Activated CD4-positive, alpha-beta memory T cell treated with anti-CD3 and anti-CD28 coated beads, Interleukin-2, amount 10 ng/mL, durations not matched to agents 7 days and 5 days (primary cell): ENCODE measurements around the gene CDH13. TPM values are rescaled to one million over a fixed set of nuclear protein-coding genes. Genes with fewer than 3 reads are reported as not detected.

Experiments used
- CTCF ChIA-PET: fragments of 350-600 bp; sonication (Branson Sonifier 250); formaldehyde crosslinking; loops from one replicate; lab custom pipeline; 2021; ENCODE audit warnings: antibody characterized with exemption, inconsistent platforms; lab: Charles Lee
- POLR2A ChIA-PET: fragments of 350-600 bp; sonication (Branson Sonifier 250); formaldehyde crosslinking; loops from one replicate; lab custom pipeline; 2021; ENCODE audit warnings: antibody characterized with exemption; lab: Charles Lee
- DNase-seq: peaks from one replicate; pipeline ENCODE4 v3.0.0-alpha.2; 2020
- H3K27ac Mint-ChIP-seq: one replicate; pipeline ENCODE4 v1.8.0; 2021; ENCODE audit warnings: mild to moderate bottlenecking, mixed read lengths
- H3K27me3 Mint-ChIP-seq: one replicate; pipeline ENCODE4 v1.8.0; 2021; ENCODE audit warnings: mixed read lengths
- H3K36me3 Mint-ChIP-seq: one replicate; pipeline ENCODE4 v1.8.0; 2021; ENCODE audit warnings: low read depth, mixed read lengths
- H3K4me1 Mint-ChIP-seq: one replicate; pipeline ENCODE4 v1.8.0; 2021; ENCODE audit warnings: mixed read lengths
- H3K4me3 Mint-ChIP-seq: one replicate; pipeline ENCODE4 v1.8.0; 2021; ENCODE audit warnings: mild to moderate bottlenecking, mixed read lengths
- H3K9me3 Mint-ChIP-seq: one replicate; pipeline ENCODE4 v1.8.0; 2021; ENCODE audit warnings: mixed read lengths
- total RNA-seq, 2 experiments: library from RNA; stranded (reverse); gene quantifications; one replicate each; pipeline ENCODE4 v1.2.3, GENCODE V29; 2021

Gene CDH13
- total RNA-seq, 2 experiments from 2014 or later: not detected

GRCh38 chr16:83813823-83814658 lies 1187.3 kb downstream of the CDH13 start:
- no peaks in the 10 kb centered on the region for H3K27me3 Mint-ChIP-seq
- no peaks in the 10 kb centered on the region for H3K9me3 Mint-ChIP-seq
- CTCF ChIA-PET: no interaction called here
- POLR2A ChIA-PET: no interaction called here
- no peak overlapping the region for H3K4me3 Mint-ChIP-seq
- H3K27ac Mint-ChIP-seq: no peak overlapping the region
- DNase-seq: no peak
- peaks cover 30% of the 10 kb centered on the region for H3K36me3 Mint-ChIP-seq
- H3K4me1 Mint-ChIP-seq: peaks cover 22% of the 10 kb centered on the region

DNA sequence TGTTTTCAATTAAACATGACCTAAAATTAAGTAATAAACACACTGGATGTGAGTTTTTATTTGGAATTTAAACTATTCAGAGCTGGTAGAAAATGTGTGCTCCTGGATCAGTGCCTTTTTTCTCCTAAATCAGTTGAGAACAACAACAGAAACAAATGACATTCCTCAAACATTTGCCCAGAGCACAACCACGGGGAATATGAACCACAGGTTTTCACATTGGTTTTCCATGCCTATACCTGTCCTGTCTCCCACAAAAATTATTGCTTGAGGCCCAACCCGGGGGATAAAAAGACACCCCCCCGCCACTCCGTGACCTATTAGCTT lies 1187.9 kb downstream of the CDH13 start:
- peaks cover 27% of the 10 kb centered on the region for H3K36me3 Mint-ChIP-seq
- H3K4me1 Mint-ChIP-seq: peaks cover 16% of the 10 kb centered on the region
- no peaks in the 10 kb centered on the region for H3K27me3 Mint-ChIP-seq
- ChIA-PET POLR2A (no interaction called here), CTCF (no interaction called here)
- no peak for DNase-seq
- no peak overlapping the region for H3K4me3 Mint-ChIP-seq
- no peak overlapping the region for H3K27ac Mint-ChIP-seq
- H3K9me3 Mint-ChIP-seq: no peaks in the 10 kb centered on the region

DNA sequence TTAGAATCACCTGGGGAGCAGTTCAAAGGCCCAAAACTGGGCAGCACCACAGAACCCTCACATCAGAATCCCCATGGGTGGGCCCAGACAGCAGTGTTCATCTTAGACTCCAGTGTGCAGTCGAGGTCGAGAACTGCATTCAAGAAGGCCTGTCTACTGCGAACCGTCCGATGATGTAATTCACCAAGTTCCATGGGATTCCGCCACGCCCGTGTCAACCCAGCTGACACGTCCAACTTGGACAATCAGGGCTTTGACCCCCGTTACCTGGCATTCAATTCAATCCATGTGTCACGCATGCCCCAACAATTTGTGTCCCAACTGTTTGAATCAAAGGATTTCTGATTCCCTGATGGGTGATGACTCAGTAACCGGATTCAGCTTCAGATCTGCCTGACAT lies 1190.3 kb downstream of the CDH13 start:
- H3K36me3 Mint-ChIP-seq: peaks cover 10% of the 10 kb centered on the region
- no peak overlapping the region for H3K4me3 Mint-ChIP-seq
- no peaks in the 10 kb centered on the region for H3K27me3 Mint-ChIP-seq
- no peaks in the 10 kb centered on the region for H3K9me3 Mint-ChIP-seq
- no peak overlapping the region for H3K27ac Mint-ChIP-seq
- H3K4me1 Mint-ChIP-seq: peaks cover 2% of the 10 kb centered on the region
- POLR2A ChIA-PET: no interaction called here
- DNase-seq: no peak
- CTCF ChIA-PET: no interaction called here

GRCh38 chr16:83818276-83818675 lies 1191.5 kb downstream of the CDH13 start:
- Mint-ChIP-seq H3K36me3 (peaks cover under 1% of the 10 kb centered on the region), H3K4me1 (no peaks in the 10 kb centered on the region), H3K27ac (no peak overlapping the region), H3K27me3 (no peaks in the 10 kb centered on the region), H3K9me3 (no peaks in the 10 kb centered on the region), H3K4me3 (no peak overlapping the region)
- ChIA-PET CTCF (no interaction called here), POLR2A (no interaction called here)
- DNase-seq: no peak

DNA sequence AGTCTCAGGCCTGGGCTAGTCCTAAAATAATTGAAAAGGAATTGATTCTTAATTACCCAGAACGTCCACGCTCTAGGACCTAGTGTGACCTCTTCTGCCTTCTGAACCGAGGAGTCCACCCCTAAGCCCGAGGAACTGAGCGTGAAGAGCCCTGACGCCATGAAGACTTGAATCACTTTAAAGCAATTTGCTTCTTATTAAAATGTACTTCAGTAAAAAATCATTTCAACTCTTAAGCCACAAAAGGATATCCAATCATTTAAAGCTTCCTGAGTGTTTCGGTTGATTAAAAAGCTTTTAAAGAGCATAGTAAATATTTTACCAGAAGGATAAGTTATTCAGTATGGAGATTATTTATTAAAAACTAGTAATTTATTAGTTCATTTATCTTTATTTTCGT lies 1192.6 kb downstream of the CDH13 start:
- CTCF ChIA-PET: no interaction called here
- Mint-ChIP-seq H3K27me3 (no peaks in the 10 kb centered on the region), H3K4me3 (no peak overlapping the region), H3K9me3 (no peaks in the 10 kb centered on the region), H3K4me1 (no peaks in the 10 kb centered on the region), H3K27ac (no peak overlapping the region), H3K36me3 (no peaks in the 10 kb centered on the region)
- POLR2A ChIA-PET: no interaction called here
- no peak for DNase-seq

DNA sequence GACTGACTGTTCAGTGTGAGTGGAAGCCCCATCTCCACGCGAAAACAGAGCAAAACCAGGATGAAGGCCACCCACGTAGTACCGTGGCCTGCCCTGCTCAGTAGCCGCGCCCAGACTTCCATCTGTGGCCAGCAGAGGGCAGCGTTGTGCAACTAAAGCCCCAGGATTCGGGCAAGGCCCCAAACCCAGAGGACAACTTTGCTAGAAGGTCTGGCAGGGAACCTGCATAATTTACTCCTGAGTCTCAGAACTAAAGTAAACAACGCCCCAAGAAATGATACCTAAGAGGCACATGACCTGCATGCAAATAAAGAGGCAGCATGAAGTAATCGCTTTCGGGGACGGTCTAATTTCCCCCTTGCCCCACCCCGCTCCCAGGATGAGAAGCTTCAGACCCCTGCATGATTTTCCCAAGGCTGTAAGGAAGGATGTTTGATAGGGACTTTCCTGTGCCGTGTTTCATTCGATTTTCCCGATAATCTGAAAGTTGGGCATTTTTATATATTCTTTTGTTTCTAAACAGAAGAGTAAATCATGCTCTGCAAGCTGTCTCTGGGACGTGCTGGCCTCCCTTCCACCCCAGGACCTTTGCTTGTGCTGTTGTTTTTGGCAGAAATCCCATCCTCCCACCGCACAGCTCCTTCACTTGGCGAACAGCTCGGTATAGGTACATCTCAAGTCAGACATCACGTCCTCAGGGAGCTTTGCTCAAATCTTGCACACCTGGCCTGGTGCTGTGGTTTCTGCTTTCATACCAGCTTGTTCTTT lies 1199.6 kb downstream of the CDH13 start:
- H3K9me3 Mint-ChIP-seq: no peaks in the 10 kb centered on the region
- POLR2A ChIA-PET: interaction anchor here (1.2 kb wide), 1 partner anchor 18 kb away, joined by 4 read pairs; no protein-coding TSS in a partner anchor
- H3K27ac Mint-ChIP-seq: no peak overlapping the region
- H3K36me3 Mint-ChIP-seq: no peaks in the 10 kb centered on the region
- no peak overlapping the region for H3K4me3 Mint-ChIP-seq
- CTCF ChIA-PET: interaction anchor here (0.5 to 2.2 kb wide), 10 partner anchors 10 to 235 kb away, joined by 3 to 9 read pairs (median 3); partner anchors contain the start of gene MLYCD
- no peaks in the 10 kb centered on the region for H3K4me1 Mint-ChIP-seq
- peak; percentile 84 for DNase-seq
- H3K27me3 Mint-ChIP-seq: no peaks in the 10 kb centered on the region

- CTCF ChIA-PET: no interaction called here
- H3K4me1 Mint-ChIP-seq: peaks cover 4% of the 10 kb centered on the region
- no peak overlapping the region for H3K27ac Mint-ChIP-seq
- no peaks in the 10 kb centered on the region for H3K36me3 Mint-ChIP-seq
- POLR2A ChIA-PET: no interaction called here
- no peak for DNase-seq
- peaks cover 3% of the 10 kb centered on the region for H3K27me3 Mint-ChIP-seq
- no peaks in the 10 kb centered on the region for H3K9me3 Mint-ChIP-seq
- H3K4me3 Mint-ChIP-seq: no peak overlapping the region
These were observed 1203.5 kb downstream of the CDH13 start for GRCh38 chr16:83830091-83830768.

DNA sequence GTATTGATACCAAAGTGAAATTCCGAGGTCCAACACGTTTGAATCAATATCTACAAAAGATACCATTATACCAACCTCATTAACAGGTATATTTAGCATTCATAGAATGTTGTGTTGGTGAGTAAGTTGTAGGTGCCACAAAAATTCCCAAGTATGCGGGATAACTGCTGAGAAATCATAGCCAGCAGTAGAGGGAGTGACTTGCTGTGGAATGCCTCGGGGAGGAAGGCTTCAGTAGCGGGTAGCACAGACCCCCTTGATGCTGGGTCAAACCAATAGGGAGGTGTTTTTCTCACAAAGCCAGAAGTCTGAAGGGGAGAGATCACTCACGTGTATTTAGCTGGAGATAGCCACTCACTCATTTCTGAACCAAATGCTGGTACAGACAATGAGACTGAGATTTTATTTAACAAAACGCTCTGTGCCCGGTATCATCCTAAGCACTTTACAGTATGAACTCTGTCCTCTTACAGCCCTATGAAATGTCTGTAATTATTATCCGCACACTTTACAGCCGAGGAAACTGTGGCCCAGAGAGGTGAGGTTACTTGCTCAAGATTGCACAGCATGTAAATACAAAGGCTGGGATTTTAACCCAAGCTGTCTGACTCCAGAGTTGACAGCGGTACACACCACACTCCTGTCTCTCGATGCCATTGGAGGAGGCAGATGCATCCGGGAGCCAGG lies 1204.1 kb downstream of the CDH13 start:
- Mint-ChIP-seq H3K4me1 (peaks cover 11% of the 10 kb centered on the region), H3K27ac (no peak overlapping the region), H3K9me3 (no peaks in the 10 kb centered on the region), H3K27me3 (peaks cover 4% of the 10 kb centered on the region), H3K4me3 (no peak overlapping the region), H3K36me3 (no peaks in the 10 kb centered on the region)
- ChIA-PET CTCF (no interaction called here), POLR2A (no interaction called here)
- DNase-seq: no peak

DNA sequence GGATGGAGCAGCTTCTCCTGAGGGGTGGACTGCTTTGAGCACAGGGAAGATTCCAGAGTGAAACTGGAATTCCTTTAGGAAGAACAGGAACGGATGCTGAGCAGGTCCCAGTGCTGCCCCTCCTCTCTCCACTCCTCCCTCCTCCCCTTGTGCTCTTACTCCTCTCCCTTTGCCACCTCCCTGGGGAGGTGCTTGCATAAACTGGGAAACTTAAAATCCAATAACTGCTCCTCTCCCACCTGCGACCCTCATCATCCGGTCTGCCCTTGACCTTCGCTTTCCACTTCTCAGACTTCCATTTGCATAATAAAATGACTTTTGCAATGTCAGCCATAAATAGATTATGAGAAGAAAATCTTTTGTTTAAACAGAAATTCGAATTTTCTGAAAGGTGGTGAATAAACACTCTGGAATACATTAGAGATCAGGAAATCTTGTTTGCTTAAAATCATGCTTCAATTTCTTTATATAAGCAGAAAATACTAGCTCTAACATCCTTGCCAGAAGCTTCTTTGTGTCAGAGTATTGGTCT lies 1204.8 kb downstream of the CDH13 start:
- Mint-ChIP-seq H3K36me3 (no peaks in the 10 kb centered on the region), H3K9me3 (no peaks in the 10 kb centered on the region), H3K4me3 (no peak overlapping the region), H3K27ac (no peak overlapping the region), H3K27me3 (peaks cover 6% of the 10 kb centered on the region), H3K4me1 (peaks cover 17% of the 10 kb centered on the region)
- DNase-seq: no peak
- CTCF ChIA-PET: interaction anchor here (0.6 kb wide), 1 partner anchor 51 kb away, joined by 3 read pairs; no protein-coding TSS in a partner anchor
- POLR2A ChIA-PET: no interaction called here

DNA sequence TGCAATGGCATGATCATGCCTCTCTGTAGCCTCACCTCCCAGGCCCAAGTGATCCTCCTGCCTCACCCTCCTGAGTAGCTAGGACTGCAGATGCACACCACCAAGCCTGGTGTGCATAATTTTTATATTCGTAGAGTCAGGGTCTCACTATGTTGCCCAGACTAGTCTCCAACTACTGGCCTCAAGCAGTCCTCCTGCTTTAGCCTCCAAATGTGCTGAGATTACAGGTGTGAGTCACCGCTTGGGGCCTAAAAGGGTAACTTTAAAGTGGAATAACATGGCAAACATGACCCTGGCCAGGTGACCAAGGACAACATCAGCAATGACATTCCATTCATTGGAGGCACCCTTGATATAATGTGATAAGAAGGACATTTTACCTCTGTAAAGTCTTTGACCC lies 1207.2 kb downstream of the CDH13 start:
- Mint-ChIP-seq H3K9me3 (no peaks in the 10 kb centered on the region), H3K4me3 (no peak overlapping the region), H3K27me3 (peaks cover 28% of the 10 kb centered on the region), H3K4me1 (peaks cover 25% of the 10 kb centered on the region), H3K27ac (no peak overlapping the region), H3K36me3 (no peaks in the 10 kb centered on the region)
- DNase-seq: no peak
- POLR2A ChIA-PET: no interaction called here
- CTCF ChIA-PET: no interaction called here

- no peak for DNase-seq
- no peak overlapping the region for H3K27ac Mint-ChIP-seq
- H3K9me3 Mint-ChIP-seq: no peaks in the 10 kb centered on the region
- no peak overlapping the region for H3K4me3 Mint-ChIP-seq
- H3K27me3 Mint-ChIP-seq: peaks cover 40% of the 10 kb centered on the region
- peaks cover 25% of the 10 kb centered on the region for H3K4me1 Mint-ChIP-seq
- ChIA-PET POLR2A (interaction anchor here (1.3 kb wide), 1 partner anchor 28 kb away, joined by 3 read pairs; the partner anchor contains the start of gene HSBP1), CTCF (interaction anchor here (0.7 to 1.0 kb wide), 3 partner anchors 9 to 230 kb away, joined by 3 to 5 read pairs (median 4); partner anchors contain the start of gene HSBP1)
- no peaks in the 10 kb centered on the region for H3K36me3 Mint-ChIP-seq
These were observed 1209.1 kb downstream of the CDH13 start for GRCh38 chr16:83835586-83836566.
